Spinal cord (tissue), 10 donors: ENCODE measurements around the gene SMARCA4. TPM values are rescaled to one million over a fixed set of nuclear protein-coding genes. Genes with fewer than 3 reads are reported as not detected.
A peak's percentile ranks its signal among the peaks of the same experiment; 100 is the strongest.

ENCODE experiments used
- DNase-seq, 6 donors: peaks; one replicate each; pipeline versions ENCODE4 v3.0.0 to v3.0.0-alpha.2; 2013 to 2015; ENCODE audit warnings: low spot score in 6 of 6, low read depth in 4 of 6
- H3K27ac ChIP-seq: one replicate; pipeline ENCODE4 v1.5.1; 2013; ENCODE audit warnings: low read depth, low read length, control low read depth
- H3K27me3 ChIP-seq: one replicate; pipeline ENCODE4 v1.6.1; 2013; ENCODE audit warnings: low read length; ENCODE audit not compliant: control insufficient read depth, insufficient read depth
- H3K36me3 ChIP-seq: one replicate; pipeline ENCODE4 v1.6.1; 2013; ENCODE audit warnings: low read length; ENCODE audit not compliant: control insufficient read depth, insufficient read depth
- H3K4me1 ChIP-seq: one replicate; pipeline ENCODE4 v1.6.1; 2013; ENCODE audit warnings: low read length; ENCODE audit not compliant: control insufficient read depth, insufficient read depth
- H3K4me3 ChIP-seq: one replicate; pipeline ENCODE4 v1.5.1; 2013; ENCODE audit warnings: low read depth, low read length, control low read depth
- H3K9me3 ChIP-seq: one replicate; pipeline ENCODE4 v1.6.1; 2013; ENCODE audit warnings: low read length; ENCODE audit not compliant: control insufficient read depth, insufficient read depth
- WGBS: methylation state at CpG from one replicate; pipeline ENCODE4 v1.1.5; 2013; ENCODE audit warnings: missing lambda C conversion rate; ENCODE audit not compliant: insufficient coverage; 5-methylcytosine and 5-hydroxymethylcytosine counted together
- polyA plus RNA-seq, 2 donors: library from polyadenylated mRNA; unstranded; fragments of 120-200 nt; gene quantifications; one replicate each; pipeline ENCODE4 v1.2.1, GENCODE V29; 2013; ENCODE audit not compliant: insufficient read length in 2 of 2
- total RNA-seq, 2 donors: library from RNA; depleted of rRNA in 1 of 2; stranded (reverse); fragments of 120-200 nt in 1 of 2; fragments of >200 nt in 1 of 2; gene quantifications; one replicate each; pipeline versions ENCODE4 v1.2.3 to v1.2.4, GENCODE V29; 2013 to 2014
- donor health status: healthy.

Gene SMARCA4
- total and polyA plus RNA-seq, 4 donors = 86.5 to 228 (median 159) TPM

DNA sequence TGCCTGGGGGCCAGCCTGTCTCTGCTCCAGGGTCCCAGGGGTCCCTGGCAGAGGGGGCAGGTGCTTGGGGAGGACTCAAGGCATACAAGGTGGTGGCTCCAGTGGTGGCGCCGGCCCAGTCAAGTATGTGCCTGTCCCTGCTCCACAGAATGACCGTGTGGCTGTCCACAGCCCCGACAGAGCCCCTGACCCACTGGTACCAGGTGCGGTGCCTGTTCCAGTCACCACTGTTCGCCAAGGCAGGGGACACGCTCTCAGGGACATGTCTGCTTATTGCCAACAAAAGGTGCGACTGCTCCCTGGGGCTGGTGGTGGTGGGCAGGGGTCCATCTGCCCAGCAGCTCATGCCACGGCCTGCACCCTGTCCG is 40.6 kb upstream of the SMARCA4 start:
- Histone ChIP-seq H3K36me3 (peaks cover 93% of the 10 kb centered on the region), H3K27me3 (no peaks in the 10 kb centered on the region), H3K9me3 (no peaks in the 10 kb centered on the region), H3K4me3 (no peak overlapping the region), H3K27ac (no peak overlapping the region), H3K4me1 (no peaks in the 10 kb centered on the region)
- DNase-seq = no peak
- WGBS = 96% methylated on average over 10 of the region's 10 CpGs

DNA sequence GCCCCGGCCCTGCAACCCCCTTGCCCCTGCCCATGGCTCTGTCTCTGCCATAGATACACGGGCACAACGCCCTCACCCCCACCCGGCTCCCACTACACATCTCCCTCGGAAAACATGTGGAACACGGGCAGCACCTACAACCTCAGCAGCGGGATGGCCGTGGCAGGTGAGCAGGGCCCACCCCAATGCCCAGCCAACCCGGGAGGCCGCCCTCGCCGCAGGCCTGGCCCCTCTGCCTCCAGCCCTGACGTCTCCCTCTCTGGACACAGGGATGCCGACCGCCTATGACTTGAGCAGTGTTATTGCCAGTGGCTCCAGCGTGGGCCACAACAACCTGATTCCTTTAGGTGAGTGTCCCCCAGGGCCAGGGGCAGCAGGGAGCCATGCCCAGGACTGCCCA is 40.0 kb upstream of the SMARCA4 start:
- Histone ChIP-seq H3K9me3 (no peaks in the 10 kb centered on the region), H3K27ac (no peak overlapping the region), H3K4me3 (no peak overlapping the region), H3K4me1 (no peaks in the 10 kb centered on the region), H3K36me3 (peaks cover 93% of the 10 kb centered on the region), H3K27me3 (no peaks in the 10 kb centered on the region)
- 84% methylated on average over 12 of the region's 16 CpGs for WGBS
- no peak for DNase-seq

DNA sequence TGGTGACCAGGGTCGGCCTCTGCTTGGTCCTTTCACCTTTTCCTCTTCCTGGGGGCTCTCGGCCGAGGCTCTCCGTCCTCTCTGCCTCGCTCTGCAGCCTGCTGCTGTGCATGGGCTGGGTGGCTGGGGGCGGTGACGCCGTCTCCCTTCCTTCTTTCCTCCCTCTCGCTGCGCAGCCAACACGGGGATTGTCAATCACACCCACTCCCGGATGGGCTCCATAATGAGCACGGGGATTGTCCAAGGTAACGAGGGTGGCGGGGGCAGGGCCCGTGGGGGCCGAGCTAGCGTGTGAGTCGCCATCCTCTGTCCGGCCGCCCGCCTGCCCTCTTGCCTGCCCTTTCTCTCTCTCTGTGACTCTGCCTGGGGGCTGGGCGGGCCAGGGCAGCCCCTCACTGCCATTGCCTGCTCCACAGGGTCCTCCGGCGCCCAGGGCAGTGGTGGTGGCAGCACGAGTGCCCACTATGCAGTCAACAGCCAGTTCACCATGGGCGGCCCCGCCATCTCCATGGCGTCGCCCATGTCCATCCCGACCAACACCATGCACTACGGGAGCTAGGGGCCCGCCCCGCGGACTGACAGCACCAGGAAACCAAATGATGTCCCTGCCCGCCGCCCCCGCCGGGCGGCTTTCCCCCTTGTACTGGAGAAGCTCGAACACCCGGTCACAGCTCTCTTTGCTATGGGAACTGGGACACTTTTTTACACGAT is 39.5 kb upstream of the SMARCA4 start:
- 86% methylated on average over 43 of the region's 43 CpGs for WGBS
- Histone ChIP-seq H3K4me1 (no peaks in the 10 kb centered on the region), H3K9me3 (no peaks in the 10 kb centered on the region), H3K4me3 (no peak overlapping the region), H3K36me3 (peaks cover 90% of the 10 kb centered on the region), H3K27me3 (no peaks in the 10 kb centered on the region), H3K27ac (no peak overlapping the region)
- no peak for DNase-seq

DNA sequence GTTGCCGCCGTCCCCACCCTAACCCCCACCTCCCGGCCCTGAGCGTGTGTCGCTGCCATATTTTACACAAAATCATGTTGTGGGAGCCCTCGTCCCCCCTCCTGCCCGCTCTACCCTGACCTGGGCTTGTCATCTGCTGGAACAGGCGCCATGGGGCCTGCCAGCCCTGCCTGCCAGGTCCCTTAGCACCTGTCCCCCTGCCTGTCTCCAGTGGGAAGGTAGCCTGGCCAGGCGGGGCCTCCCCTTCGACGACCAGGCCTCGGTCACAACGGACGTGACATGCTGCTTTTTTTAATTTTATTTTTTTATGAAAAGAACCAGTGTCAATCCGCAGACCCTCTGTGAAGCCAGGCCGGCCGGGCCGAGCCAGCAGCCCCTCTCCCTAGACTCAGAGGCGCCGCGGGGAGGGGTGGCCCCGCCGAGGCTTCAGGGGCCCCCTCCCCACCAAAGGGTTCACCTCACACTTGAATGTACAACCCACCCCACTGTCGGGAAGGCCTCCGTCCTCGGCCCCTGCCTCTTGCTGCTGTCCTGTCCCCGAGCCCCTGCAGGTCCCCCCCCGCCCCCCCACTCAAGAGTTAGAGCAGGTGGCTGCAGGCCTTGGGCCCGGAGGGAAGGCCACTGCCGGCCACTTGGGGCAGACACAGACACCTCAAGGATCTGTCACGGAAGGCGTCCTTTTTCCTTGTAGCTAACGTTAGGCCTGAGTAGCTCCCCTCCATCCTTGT is 38.8 kb upstream of the SMARCA4 start:
- 77% methylated on average over 21 of the region's 33 CpGs for WGBS
- DNase-seq = no peak

DNA sequence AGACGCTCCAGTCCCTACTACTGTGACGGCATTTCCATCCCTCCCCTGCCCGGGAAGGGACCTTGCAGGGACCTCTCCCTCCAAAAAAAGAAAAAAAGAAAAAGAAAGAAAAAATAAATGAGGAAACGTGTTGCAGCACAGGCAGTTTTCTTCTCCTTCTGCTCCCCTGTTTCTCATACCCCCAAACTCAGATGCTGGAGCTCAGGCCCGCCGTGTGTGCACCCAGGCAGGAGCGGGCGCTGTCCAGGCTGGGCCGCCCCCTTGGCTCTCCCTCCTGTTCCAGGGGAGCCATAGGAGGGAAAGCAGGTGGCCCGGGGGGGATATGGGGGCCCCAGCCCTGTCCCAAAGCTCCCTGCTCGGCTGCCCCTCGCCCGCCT is 38.2 kb upstream of the SMARCA4 start:
- no peaks in the 10 kb centered on the region for H3K27me3 ChIP-seq
- DNase-seq = no peak
- no peaks in the 10 kb centered on the region for H3K9me3 ChIP-seq
- no CpG with 5 or more reads among the region's 13 CpGs for WGBS
- peaks cover 89% of the 10 kb centered on the region for H3K36me3 ChIP-seq
- H3K4me3 ChIP-seq = no peak overlapping the region
- peaks cover 4% of the 10 kb centered on the region for H3K4me1 ChIP-seq
- no peak overlapping the region for H3K27ac ChIP-seq

More for the DNA sequence above, 38.8 kb upstream of the SMARCA4 start:
- Histone ChIP-seq H3K27me3 (no peaks in the 10 kb centered on the region), H3K4me1 (no peaks in the 10 kb centered on the region), H3K36me3 (peaks cover 88% of the 10 kb centered on the region), H3K9me3 (no peaks in the 10 kb centered on the region), H3K4me3 (no peak overlapping the region), H3K27ac (no peak overlapping the region)

DNA sequence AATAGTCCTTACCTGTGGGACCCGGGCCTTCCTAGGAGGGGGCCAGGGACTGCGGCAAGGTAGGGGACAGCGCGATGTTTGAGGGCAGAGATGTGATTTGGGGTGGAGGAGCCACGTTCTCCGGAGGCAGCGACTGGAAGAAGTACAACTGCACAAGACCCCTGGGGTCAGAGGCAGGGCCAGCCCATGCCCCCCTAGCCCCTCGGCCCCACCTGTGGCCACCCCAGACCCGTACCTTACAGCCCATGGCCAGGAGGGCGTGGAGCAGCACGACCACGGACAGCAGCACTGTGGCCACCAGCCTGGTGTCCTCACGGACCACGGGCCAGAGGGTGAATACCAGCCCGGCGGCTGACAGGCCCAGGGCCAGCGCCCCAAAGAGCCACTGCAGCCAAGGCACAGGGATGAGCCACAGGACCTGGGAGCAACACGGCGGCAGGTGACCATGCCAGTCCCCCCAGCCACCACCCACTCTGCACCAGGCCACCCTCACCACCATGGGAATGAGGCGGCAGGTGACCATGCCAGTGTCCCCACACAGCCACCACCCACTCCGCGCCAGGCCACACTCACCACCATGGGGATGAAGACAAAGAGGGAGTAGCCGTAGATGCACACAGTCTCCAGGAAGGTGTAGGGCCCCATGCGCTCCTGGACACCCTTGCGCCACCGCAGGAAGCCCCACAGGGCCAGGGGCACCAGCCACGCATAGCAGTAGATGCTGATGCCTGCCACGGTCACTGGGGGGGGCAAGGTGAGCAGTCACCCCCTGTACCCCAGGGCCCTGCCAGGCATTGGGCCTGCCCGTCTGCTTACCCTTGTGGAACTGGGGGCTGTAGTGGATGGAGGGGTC is 37.3 kb upstream of the SMARCA4 start:
- Histone ChIP-seq H3K27me3 (no peaks in the 10 kb centered on the region), H3K4me1 (peaks cover 10% of the 10 kb centered on the region), H3K36me3 (peaks cover 83% of the 10 kb centered on the region), H3K9me3 (no peaks in the 10 kb centered on the region), H3K4me3 (no peak overlapping the region), H3K27ac (no peak overlapping the region)
- no peak for DNase-seq
- WGBS = 94% methylated on average over 24 of the region's 29 CpGs

DNA sequence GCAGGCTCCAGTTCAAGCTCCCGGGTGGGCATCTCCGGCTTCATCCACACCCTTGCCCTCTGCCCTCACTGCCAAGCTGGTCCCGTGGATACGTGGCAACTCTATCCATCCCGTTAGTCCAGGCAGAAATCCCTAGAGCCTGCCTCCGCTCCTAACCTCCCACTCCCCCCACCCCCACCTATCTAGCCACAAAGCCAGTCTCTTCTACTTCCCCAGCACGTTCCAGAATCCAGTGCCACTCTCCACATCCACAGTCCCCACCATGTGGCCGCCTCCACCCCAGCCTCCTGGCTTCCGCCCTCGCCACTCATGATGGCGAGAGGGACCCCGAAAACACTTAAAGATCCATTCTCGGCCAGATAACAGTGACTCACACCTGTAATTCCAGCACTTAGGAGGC is 36.2 kb upstream of the SMARCA4 start:
- H3K4me3 ChIP-seq = no peak overlapping the region
- peaks cover 16% of the 10 kb centered on the region for H3K4me1 ChIP-seq
- H3K27ac ChIP-seq = no peak overlapping the region
- H3K27me3 ChIP-seq = no peaks in the 10 kb centered on the region
- 87% methylated on average over 13 of the region's 13 CpGs for WGBS
- no peaks in the 10 kb centered on the region for H3K9me3 ChIP-seq
- H3K36me3 ChIP-seq = peaks cover 79% of the 10 kb centered on the region
- DNase-seq = no peak

DNA sequence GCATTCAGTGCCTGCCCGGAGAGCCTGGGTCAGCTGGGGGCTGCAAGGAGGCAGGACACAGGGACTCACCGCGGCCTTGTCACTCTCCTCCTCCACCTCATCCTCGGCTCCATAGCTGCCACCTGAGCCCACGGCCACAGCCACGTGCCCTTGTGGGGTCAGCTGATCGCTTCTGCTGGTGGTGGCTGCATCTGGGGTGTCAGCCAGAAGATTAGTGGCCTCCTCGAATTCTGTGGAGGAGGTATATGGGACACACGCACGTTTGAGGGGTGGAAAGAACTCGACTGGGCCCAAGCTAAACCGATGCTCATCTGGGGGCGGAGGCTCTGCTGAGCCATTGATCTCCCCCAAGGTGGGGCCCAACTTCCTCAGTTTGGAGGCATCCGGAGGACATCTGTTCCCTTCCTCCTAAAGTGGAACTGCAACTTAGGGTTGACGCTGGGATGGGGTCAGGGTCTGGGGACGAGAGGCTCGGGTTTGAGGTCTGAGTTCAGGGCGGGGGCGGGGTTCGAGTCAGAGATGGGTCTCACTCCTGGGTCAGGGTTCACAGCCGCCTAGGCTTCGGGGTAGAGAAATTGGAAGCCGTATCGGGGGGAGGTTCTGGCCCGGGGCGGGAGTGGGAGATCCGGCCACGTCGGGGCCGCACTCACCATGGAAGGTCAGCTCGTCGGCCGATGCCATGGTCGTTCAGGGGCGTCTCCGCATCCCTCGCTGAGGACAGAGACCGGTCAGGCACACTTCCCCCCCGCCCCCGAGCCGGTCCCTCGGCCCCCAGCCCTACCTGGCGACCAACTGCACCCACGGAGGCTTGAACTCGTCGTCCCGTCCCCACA is 32.9 kb upstream of the SMARCA4 start:
- Histone ChIP-seq H3K27me3 (no peaks in the 10 kb centered on the region), H3K9me3 (no peaks in the 10 kb centered on the region), H3K36me3 (peaks cover 69% of the 10 kb centered on the region), H3K4me1 (peaks cover 24% of the 10 kb centered on the region), H3K4me3 (peak overlapping the region; percentile 84), H3K27ac (peak overlapping the region; percentile 47)
- WGBS = 10% methylated on average over 39 of the region's 47 CpGs
- DNase-seq = no peak
